ENCODE data around the gene ROCK1.

DNA sequence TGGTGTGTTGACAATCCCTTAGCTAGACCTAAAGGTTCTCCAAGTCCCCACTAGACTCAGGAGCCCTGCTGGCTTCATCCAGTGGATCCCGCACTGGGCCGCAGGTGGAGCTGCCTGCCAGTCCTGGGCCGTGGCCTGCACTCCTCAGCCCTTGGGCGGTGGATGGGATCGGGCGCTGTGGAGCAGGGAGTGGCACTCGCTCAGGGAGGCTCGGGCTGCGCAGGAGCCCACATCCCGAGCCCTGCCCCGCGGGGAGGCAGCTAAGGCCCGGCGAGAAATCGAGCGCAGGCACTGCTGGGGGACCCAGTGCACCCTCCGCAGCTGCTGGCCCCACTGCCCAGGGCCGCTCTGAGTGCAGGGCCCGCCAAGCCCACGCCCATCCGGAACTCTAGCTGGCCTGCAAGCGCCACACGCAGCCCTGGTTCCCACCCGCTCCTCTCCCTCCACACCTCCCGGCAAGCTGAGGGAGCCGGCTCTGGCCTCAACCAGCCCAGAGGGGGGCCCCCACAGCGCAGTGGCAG lies 20.8 kb upstream of the ROCK1 start:
- TF ChIP-seq EZH2 (IDR thresholded peaks at IDR 0.05; ENCODE audit: insufficient read depth, poor library complexity, severe bottlenecking) (no peak), EZH2phosphoT487 (IDR thresholded peaks at IDR 0.05; ENCODE audit: insufficient read depth, low read depth) (no peak)
